Measurements from ENCODE around the gene KAT8. TPM values are rescaled to one million over a fixed set of nuclear protein-coding genes. Genes with fewer than 3 reads are reported as not detected.

KAT8 gene
- total and polyA plus RNA-seq, 10 of the 15 experiments (the other 5 are each of a cell fraction or from before 2014, with no cell fraction given) = 5.5 to 55.8 (median 39.6) TPM

DNA sequence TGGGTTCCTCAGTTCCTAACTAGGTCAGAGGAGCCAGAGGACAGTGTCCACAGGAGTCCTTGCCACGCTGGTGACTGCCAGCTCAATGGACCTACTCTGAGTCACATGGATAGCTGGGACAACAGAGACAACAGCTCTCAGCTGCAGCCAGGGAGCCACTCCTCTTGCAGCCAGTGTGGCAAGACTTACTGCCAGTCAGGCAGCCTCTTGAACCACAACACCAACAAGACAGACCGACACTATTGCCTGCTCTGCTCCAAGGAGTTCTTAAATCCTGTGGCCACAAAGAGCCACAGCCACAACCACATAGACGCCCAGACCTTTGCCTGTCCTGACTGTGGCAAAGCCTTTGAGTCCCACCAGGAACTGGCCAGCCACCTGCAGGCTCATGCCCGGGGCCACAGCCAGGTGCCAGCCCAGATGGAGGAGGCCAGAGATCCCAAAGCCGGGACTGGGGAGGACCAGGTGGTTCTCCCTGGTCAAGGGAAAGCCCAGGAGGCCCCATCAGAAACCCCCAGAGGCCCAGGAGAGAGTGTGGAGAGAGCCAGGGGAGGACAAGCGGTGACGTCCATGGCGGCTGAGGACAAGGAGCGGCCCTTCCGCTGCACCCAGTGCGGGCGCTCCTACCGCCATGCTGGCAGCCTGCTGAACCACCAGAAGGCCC, 36.6 kb upstream of the KAT8 start (continued):
- TF ChIP-seq SRF (IDR thresholded peaks at IDR 0.05; ENCODE audit: low read depth in 2 of 2, low read length in 2 of 2) (no peak), EP300 (IDR thresholded peaks at IDR 0.05; ENCODE audit: borderline replicate concordance in 1 of 2, control insufficient read depth in 1 of 2, low read depth in 2 of 2, low read length in 2 of 2) (no peak)

- H3K36me3 ChIP-seq (ENCODE audit: control insufficient read depth in 2 of 2, insufficient read depth in 2 of 2, low read length in 1 of 2) = peaks cover 8 to 14% of the 10 kb centered on the region in 2 experiments; a peak in 3 of 4 replicates
- no peaks in the 10 kb centered on the region; the same call in 1 of the 2 replicates for H4K20me1 ChIP-seq (ENCODE audit: control insufficient read depth, insufficient read depth)
- ATAC-seq (no peak), DNase-seq (ENCODE audit: low read depth, low spot score) (no peak), FAIRE-seq (no peak)
- intact Hi-C loops (cut with micrococcal nuclease; ENCODE audit: unreplicated experiment) = no loop called here
- H3K4me1 ChIP-seq (ENCODE audit: control insufficient read depth, insufficient read depth, low read length) = no peaks in the 10 kb centered on the region
- SMC1A ChIA-PET (ENCODE audit: uncharacterized antibody, unreplicated experiment) = no interaction called here
- H3K4me3 ChIP-seq = no peak overlapping the region
- H3K27ac ChIP-seq (ENCODE audit: control insufficient read depth, insufficient read depth) = no peak overlapping the region
- POLR2A ChIA-PET = no interaction called here
- H3K9ac ChIP-seq (ENCODE audit: control insufficient read depth, insufficient read depth, low read length) = no peak overlapping the region
- no peak for TF ChIP-seq ZBED1 (IDR thresholded peaks at IDR 0.05; ENCODE audit: borderline replicate concordance)
- 0 out of 2 replicates have a peak, but pooled peaks have one; percentile 15 for TF ChIP-seq SPI1 (IDR thresholded peaks at IDR 0.05; ENCODE audit: borderline replicate concordance, insufficient read depth, low read depth, low read length)
- TF ChIP-seq POLR2AphosphoS2 (IDR thresholded peaks at IDR 0.05; ENCODE audit: low read depth, low read length) = 0 out of 2 replicates have a peak, but pooled peaks have one; percentile 35
- no peaks in the 10 kb centered on the region for H3K27me3 ChIP-seq (replicated peaks in 1 of 2; ENCODE audit: control insufficient read depth in 2 of 2, insufficient read depth in 2 of 2, low read length in 1 of 2)
- no peak overlapping the region for H2AFZ ChIP-seq (ENCODE audit: control insufficient read depth, low read depth, low read length)
- no TSS peak for BruUV-seq (replicated peaks)
- no peaks in the 10 kb centered on the region for H3K9me3 ChIP-seq (replicated peaks; ENCODE audit: control insufficient read depth, insufficient read depth, low read length)
- CTCF ChIA-PET = no interaction called here
- in situ Hi-C loops (cut with MboI) = no loop called here
- no peaks in the 10 kb centered on the region; the same call in 1 of the 2 replicates for H3K79me2 ChIP-seq (ENCODE audit: control insufficient read depth, insufficient read depth, low read length)
- 90% methylated on average over 23 of the region's 26 CpGs for WGBS (ENCODE audit: insufficient coverage, insufficient replicate concordance, low lambda C conversion rate, missing lambda C conversion rate)
- no peak overlapping the region for H3K4me2 ChIP-seq (ENCODE audit: control insufficient read depth, insufficient read depth)
- RAD21 ChIA-PET (ENCODE audit: unreplicated experiment) = no interaction called here
These were observed 35.8 kb upstream of the KAT8 start for GRCh38 chr16:31081428-31082351.

Data from GM12878 (cell line).